Endodermal cell (in vitro differentiated cells): Measurements from ENCODE around the gene GHRL. TPM values are rescaled to one million over a fixed set of nuclear protein-coding genes. Genes with fewer than 3 reads are reported as not detected.

ENCODE experiments used
- DNase-seq: peaks from one replicate; pipeline ENCODE4 v3.0.0-alpha.2; 2017
- H3K27ac ChIP-seq: 2 replicates; pipeline ENCODE4 v1.5.1; 2013; ENCODE audit warnings: mild to moderate bottlenecking, low read depth, low read length, moderate library complexity
- H3K27me3 ChIP-seq: 2 replicates; pipeline ENCODE4 v1.6.1; 2013; ENCODE audit warnings: mild to moderate bottlenecking, low read length, moderate library complexity; ENCODE audit not compliant: insufficient read depth, control insufficient read depth, poor library complexity, severe bottlenecking
- H3K36me3 ChIP-seq: 2 replicates; pipeline ENCODE4 v1.7.0; 2013; ENCODE audit warnings: mild to moderate bottlenecking, low read length, moderate library complexity; ENCODE audit not compliant: control insufficient read depth, insufficient read depth
- H3K4me1 ChIP-seq: one replicate; pipeline ENCODE4 v1.7.0; 2013; ENCODE audit warnings: low read length; ENCODE audit not compliant: control insufficient read depth, insufficient read depth
- H3K4me3 ChIP-seq: 2 replicates; pipeline ENCODE4 v1.5.1; 2013; ENCODE audit warnings: mild to moderate bottlenecking, low read length, moderate library complexity
- H3K9ac ChIP-seq: 2 replicates; pipeline ENCODE4 v1.6.1; 2013; ENCODE audit warnings: mild to moderate bottlenecking, low read length, moderate library complexity; ENCODE audit not compliant: poor library complexity, severe bottlenecking; ENCODE audit errors: extremely low read depth
- H3K9me3 ChIP-seq: 2 replicates; pipeline ENCODE4 v1.6.1; 2013; ENCODE audit warnings: mild to moderate bottlenecking, low read length, moderate library complexity; ENCODE audit not compliant: control insufficient read depth
- H3K27ac Mint-ChIP-seq: 2 replicates; pipeline ENCODE4 v1.8.0; 2020; ENCODE audit warnings: mixed read lengths
- H3K27me3 Mint-ChIP-seq: 2 replicates; pipeline ENCODE4 v1.8.0; 2021; ENCODE audit warnings: mild to moderate bottlenecking, mixed read lengths; ENCODE audit not compliant: insufficient read depth
- H3K36me3 Mint-ChIP-seq: 2 replicates; pipeline ENCODE4 v1.8.0; 2020; ENCODE audit warnings: low read depth, mixed read lengths
- H3K4me1 Mint-ChIP-seq: 2 replicates; pipeline ENCODE4 v1.8.0; 2020; ENCODE audit warnings: mixed read lengths
- H3K4me3 Mint-ChIP-seq: 2 replicates; pipeline ENCODE4 v1.8.0; 2020; ENCODE audit warnings: mild to moderate bottlenecking, moderate library complexity, mixed read lengths
- H3K9me3 Mint-ChIP-seq: 2 replicates; pipeline ENCODE4 v1.8.0; 2020; ENCODE audit warnings: mild to moderate bottlenecking, mixed read lengths
- WGBS, 2 experiments: methylation state at CpG; one replicate each; pipeline versions ENCODE4 v1.1.5 to v1.1.7; 2013; ENCODE audit warnings: missing lambda C conversion rate in 2 of 2, mixed read lengths in 1 of 2; ENCODE audit not compliant: insufficient coverage in 1 of 2, insufficient read length in 1 of 2; 5-methylcytosine and 5-hydroxymethylcytosine counted together
- total RNA-seq, 2 donors: library from RNA; stranded (reverse); fragmentation: NEBNext Ultra II Directional in 1 of 2; extraction: Animal tissue kit (Norgen Biotek cat#: 25700) in 1 of 2; gene quantifications; 2 replicates in 1 of 2; 3 replicates in 1 of 2; pipeline ENCODE4 v1.2.1, GENCODE V29; 2021
- TF ChIP-seq, protein P1 (sequence below): fragments of 200-600 bp; sonication (generic); conservative IDR thresholded peaks from 2 replicates; pipeline ENCODE4 v1.5.0; 2021; ENCODE audit warnings: antibody characterized with exemption, mild to moderate bottlenecking

The GHRL gene
- total RNA-seq, 2 donors from 2014 or later: not detected

DNA sequence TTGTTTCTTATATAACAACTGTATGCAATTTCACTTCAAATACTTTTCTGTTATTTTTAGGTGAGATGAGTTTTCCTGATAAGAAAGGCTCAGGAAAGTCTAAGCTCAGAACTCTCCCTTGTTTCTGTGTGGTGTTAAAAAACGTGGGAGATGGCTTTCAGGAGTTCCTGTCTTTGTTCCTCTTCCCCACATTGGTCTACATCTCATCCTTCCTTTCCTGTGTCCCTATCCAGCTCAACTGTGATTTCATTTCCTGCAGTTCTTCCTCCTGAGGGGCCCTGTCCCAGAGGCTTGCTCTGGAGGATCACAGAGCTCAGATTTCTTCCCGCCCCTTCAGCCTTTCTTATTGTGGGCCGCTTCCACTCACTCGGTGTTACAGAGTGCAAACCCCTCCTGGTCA is 17.0 kb upstream of the GHRL start:
- Mint-ChIP-seq H3K27me3 (no peaks in the 10 kb centered on the region), H3K36me3 (peaks cover 89% of the 10 kb centered on the region), H3K4me3 (no peak overlapping the region), H3K27ac (no peak overlapping the region), H3K4me1 (no peaks in the 10 kb centered on the region), H3K9me3 (no peaks in the 10 kb centered on the region)
- whole genome bisulfite sequencing, 2 experiments: 74 to 88% methylated on average over 4 of the region's 4 CpGs
- H3K27ac ChIP-seq: no peak overlapping the region
- no peaks in the 10 kb centered on the region for H3K4me1 ChIP-seq
- TF ChIP-seq, protein P1, sequence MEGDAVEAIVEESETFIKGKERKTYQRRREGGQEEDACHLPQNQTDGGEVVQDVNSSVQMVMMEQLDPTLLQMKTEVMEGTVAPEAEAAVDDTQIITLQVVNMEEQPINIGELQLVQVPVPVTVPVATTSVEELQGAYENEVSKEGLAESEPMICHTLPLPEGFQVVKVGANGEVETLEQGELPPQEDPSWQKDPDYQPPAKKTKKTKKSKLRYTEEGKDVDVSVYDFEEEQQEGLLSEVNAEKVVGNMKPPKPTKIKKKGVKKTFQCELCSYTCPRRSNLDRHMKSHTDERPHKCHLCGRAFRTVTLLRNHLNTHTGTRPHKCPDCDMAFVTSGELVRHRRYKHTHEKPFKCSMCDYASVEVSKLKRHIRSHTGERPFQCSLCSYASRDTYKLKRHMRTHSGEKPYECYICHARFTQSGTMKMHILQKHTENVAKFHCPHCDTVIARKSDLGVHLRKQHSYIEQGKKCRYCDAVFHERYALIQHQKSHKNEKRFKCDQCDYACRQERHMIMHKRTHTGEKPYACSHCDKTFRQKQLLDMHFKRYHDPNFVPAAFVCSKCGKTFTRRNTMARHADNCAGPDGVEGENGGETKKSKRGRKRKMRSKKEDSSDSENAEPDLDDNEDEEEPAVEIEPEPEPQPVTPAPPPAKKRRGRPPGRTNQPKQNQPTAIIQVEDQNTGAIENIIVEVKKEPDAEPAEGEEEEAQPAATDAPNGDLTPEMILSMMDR: no peak
- peaks cover 98% of the 10 kb centered on the region for H3K36me3 ChIP-seq
- no peak overlapping the region for H3K9ac ChIP-seq
- H3K27me3 ChIP-seq: no peaks in the 10 kb centered on the region
- H3K4me3 ChIP-seq: no peak overlapping the region
- no peaks in the 10 kb centered on the region for H3K9me3 ChIP-seq
- no peak for DNase-seq

DNA sequence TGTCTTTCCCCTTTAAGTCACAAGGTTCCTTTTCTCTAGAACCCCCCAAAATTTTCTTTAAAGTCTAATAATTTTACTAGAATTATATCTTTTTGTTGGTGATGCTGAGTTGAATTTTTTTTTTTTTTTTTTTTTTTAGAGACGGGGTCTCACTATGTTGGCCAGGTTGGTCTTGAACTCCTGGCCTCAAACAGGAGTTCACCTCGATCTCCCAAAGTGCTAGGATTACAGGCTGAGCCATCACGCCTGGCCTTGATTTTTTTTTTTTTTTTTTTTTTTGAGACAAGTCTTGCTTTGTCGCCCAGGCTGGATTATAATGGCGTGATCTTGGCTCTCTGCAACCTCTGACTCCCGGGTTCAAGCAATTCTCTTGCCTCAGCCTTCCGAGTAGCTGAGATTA is 15.9 kb upstream of the GHRL start:
- H3K36me3 Mint-ChIP-seq: peaks cover 90% of the 10 kb centered on the region
- H3K4me3 Mint-ChIP-seq: no peak overlapping the region

DNA sequence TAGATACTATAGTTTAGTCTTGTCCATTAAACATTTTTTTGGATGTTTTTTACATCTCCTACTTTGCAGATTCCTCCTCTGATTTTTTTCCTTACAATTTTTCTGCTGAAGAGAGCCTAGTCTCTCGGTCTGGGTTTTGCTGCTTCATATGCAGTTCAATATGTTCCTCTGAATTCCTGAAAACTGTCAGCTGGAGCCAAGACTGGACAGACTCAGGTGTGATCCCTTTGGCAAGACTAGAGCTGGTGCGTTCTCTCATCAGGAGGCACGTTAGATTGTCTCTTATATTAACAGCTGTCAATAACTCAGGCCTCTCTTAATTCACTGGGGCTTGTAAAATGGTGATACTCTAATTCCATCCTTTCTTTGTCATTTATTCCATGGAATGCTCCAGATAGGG is 13.4 kb upstream of the GHRL start:
- Mint-ChIP-seq H3K9me3 (no peaks in the 10 kb centered on the region), H3K4me3 (no peak overlapping the region), H3K36me3 (peaks cover 91% of the 10 kb centered on the region), H3K27ac (no peak overlapping the region), H3K4me1 (no peaks in the 10 kb centered on the region), H3K27me3 (no peaks in the 10 kb centered on the region)
- TF ChIP-seq, protein P1: no peak
- no peak overlapping the region for H3K27ac ChIP-seq
- H3K36me3 ChIP-seq: peaks cover 98% of the 10 kb centered on the region
- DNase-seq: no peak
- no peak overlapping the region for H3K4me3 ChIP-seq
- H3K9me3 ChIP-seq: no peaks in the 10 kb centered on the region
- no peak overlapping the region for H3K9ac ChIP-seq
- no peaks in the 10 kb centered on the region for H3K4me1 ChIP-seq
- H3K27me3 ChIP-seq: no peaks in the 10 kb centered on the region
- 96 to 100% methylated on average over 3 of the region's 3 CpGs for WGBS, 2 experiments

More for the DNA sequence above, 15.9 kb upstream of the GHRL start:
- DNase-seq: no peak
- Mint-ChIP-seq H3K27ac (no peak overlapping the region), H3K4me1 (no peaks in the 10 kb centered on the region), H3K9me3 (no peaks in the 10 kb centered on the region), H3K27me3 (no peaks in the 10 kb centered on the region)
- TF ChIP-seq, protein P1: no peak
- Histone ChIP-seq H3K9ac (no peak overlapping the region), H3K27me3 (no peaks in the 10 kb centered on the region), H3K36me3 (peaks cover 98% of the 10 kb centered on the region), H3K9me3 (no peaks in the 10 kb centered on the region), H3K4me1 (no peaks in the 10 kb centered on the region), H3K27ac (no peak overlapping the region), H3K4me3 (no peak overlapping the region)
- WGBS, 2 experiments: 93 to 97% methylated on average over 6 to 7 of the region's 7 CpGs
